H1 (cell line): Measurements from ENCODE around the gene LRRC26.

Experiments
- CEBPB ChIP-seq: IDR thresholded peaks from 2 replicates; pipeline ENCODE4 v1.6.1; 2012; ENCODE audit warnings: low read depth, low read length
- CTCF ChIP-seq, 3 experiments: IDR thresholded peaks; 1 replicate in 2 of 3; 2 replicates in 1 of 3; pipeline versions ENCODE4 v1.5.1 to v1.6.1; 2011; ENCODE audit warnings: low read length in 3 of 3, mild to moderate bottlenecking in 3 of 3, inconsistent platforms in 2 of 3, low read depth in 1 of 3, moderate library complexity in 1 of 3; ENCODE audit not compliant: insufficient read depth in 1 of 3; ENCODE audit errors: control extremely low read depth in 1 of 3
- EP300 ChIP-seq, 2 experiments: IDR thresholded peaks; 1 replicate in 1 of 2; 2 replicates in 1 of 2; pipeline ENCODE4 v1.6.1; 2011 to 2012; ENCODE audit warnings: low read depth in 2 of 2, low read length in 2 of 2, mild to moderate bottlenecking in 2 of 2, borderline replicate concordance in 1 of 2, inconsistent platforms in 1 of 2, moderate library complexity in 1 of 2
- EZH2 ChIP-seq: fragments of 200-600 bp; sonication (generic); IDR thresholded peaks from 2 replicates; pipeline ENCODE4 v1.7.1; 2012; ENCODE audit warnings: low read depth, mild to moderate bottlenecking, moderate library complexity, low read length, inconsistent platforms; ENCODE audit not compliant: severe bottlenecking
- JUN ChIP-seq: IDR thresholded peaks from 2 replicates; pipeline ENCODE4 v1.6.1; 2011; ENCODE audit warnings: low read depth, mild to moderate bottlenecking, improper control_type of control experiment, low read length
- POLR2A ChIP-seq, 2 experiments: IDR thresholded peaks; 1 replicate in 1 of 2; 2 replicates in 1 of 2; pipeline ENCODE4 v1.6.1; 2011; ENCODE audit warnings: low read depth in 2 of 2, low read length in 2 of 2, mild to moderate bottlenecking in 2 of 2; ENCODE audit errors: control extremely low read depth in 1 of 2
- RAD21 ChIP-seq, 2 experiments: IDR thresholded peaks in 1 of 2; conservative IDR thresholded peaks in 1 of 2; 2 replicates each; pipeline ENCODE4 v1.6.1; 2011; ENCODE audit warnings: low read depth in 2 of 2, low read length in 2 of 2, improper control_type of control experiment in 1 of 2, inconsistent platforms in 1 of 2, mild to moderate bottlenecking in 1 of 2, moderate library complexity in 1 of 2

- TF ChIP-seq POLR2A (IDR thresholded peaks at IDR 0.05; ENCODE audit: control extremely low read depth in 1 of 2, low read depth in 2 of 2, low read length in 2 of 2): no peak
- TF ChIP-seq CEBPB: no peak
- no peak for TF ChIP-seq CTCF (IDR thresholded peaks at IDR 0.05; ENCODE audit: control extremely low read depth in 1 of 3, insufficient read depth in 1 of 3, low read depth in 1 of 3, low read length in 3 of 3)
- no peak for TF ChIP-seq EZH2
- TF ChIP-seq RAD21 (IDR thresholded peaks at IDR 0.05 in 1 of 2, conservative IDR thresholded peaks at IDR 0.05 in 1 of 2; ENCODE audit: low read depth in 2 of 2, low read length in 2 of 2): no peak
- TF ChIP-seq JUN: no peak
- no peak for TF ChIP-seq EP300 (IDR thresholded peaks at IDR 0.05; ENCODE audit: borderline replicate concordance in 1 of 2, low read depth in 2 of 2, low read length in 2 of 2)
These were observed 20.5 kb downstream of the LRRC26 start for GRCh38 chr9:137149363-137149762.
